HL-60 (cell line): ENCODE data around the gene SCAF8.

Experiments
- CTCF ChIP-seq: IDR thresholded peaks from one replicate; pipeline ENCODE4 v1.5.1; 2011; ENCODE audit warnings: low read length, control low read depth, inconsistent platforms; ENCODE audit not compliant: insufficient read depth
- POLR2AphosphoS5 ChIP-seq: IDR thresholded peaks from 2 replicates; pipeline ENCODE4 v1.6.1; 2012; ENCODE audit warnings: low read depth
- REST ChIP-seq: IDR thresholded peaks from 2 replicates; pipeline ENCODE4 v1.6.1; 2012; ENCODE audit warnings: low read depth; ENCODE audit not compliant: insufficient replicate concordance
- SPI1 ChIP-seq: IDR thresholded peaks from 2 replicates; pipeline ENCODE4 v1.6.1; 2012; ENCODE audit warnings: low read depth, mild to moderate bottlenecking, borderline replicate concordance

GRCh38 chr6:154786144-154786868, 53.1 kb downstream of the SCAF8 start:
- no peak for TF ChIP-seq REST
- no peak for TF ChIP-seq CTCF
- TF ChIP-seq SPI1 = no peak
- TF ChIP-seq POLR2AphosphoS5 = no peak
